Osteocyte (in vitro differentiated cells): ENCODE data around the gene GCLC. TPM values are rescaled to one million over a fixed set of nuclear protein-coding genes. Genes with fewer than 3 reads are reported as not detected.

Experiments
- DNase-seq: peaks from one replicate; pipeline ENCODE4 v3.0.0; 2021; ENCODE audit warnings: mixed read lengths; ENCODE audit not compliant: unreplicated experiment; ENCODE audit errors: extremely low spot score
- H3K27ac Mint-ChIP-seq: one replicate; pipeline ENCODE4 v1.8.0; 2021; ENCODE audit warnings: mild to moderate bottlenecking, mixed read lengths; ENCODE audit not compliant: unreplicated experiment
- H3K27me3 Mint-ChIP-seq: one replicate; pipeline ENCODE4 v1.8.0; 2021; ENCODE audit warnings: mixed read lengths; ENCODE audit not compliant: unreplicated experiment
- H3K36me3 Mint-ChIP-seq: one replicate; pipeline ENCODE4 v1.8.0; 2021; ENCODE audit warnings: mixed read lengths; ENCODE audit not compliant: unreplicated experiment
- H3K4me1 Mint-ChIP-seq: one replicate; pipeline ENCODE4 v1.8.0; 2021; ENCODE audit warnings: mixed read lengths; ENCODE audit not compliant: unreplicated experiment
- H3K4me3 Mint-ChIP-seq: one replicate; pipeline ENCODE4 v1.8.0; 2021; ENCODE audit warnings: mild to moderate bottlenecking, moderate library complexity, mixed read lengths; ENCODE audit not compliant: unreplicated experiment
- H3K9me3 Mint-ChIP-seq: one replicate; pipeline ENCODE4 v1.8.0; 2021; ENCODE audit warnings: mixed read lengths; ENCODE audit not compliant: unreplicated experiment
- total RNA-seq: library from RNA; stranded (reverse); gene quantifications from 2 replicates; pipeline ENCODE4 v1.2.1, GENCODE V29; 2021
- TF ChIP-seq, protein P1 (sequence below): fragments of 200-600 bp; sonication (generic); IDR thresholded peaks from 2 replicates; pipeline ENCODE4 v1.5.0; 2021; ENCODE audit warnings: antibody characterized with exemption, mild to moderate bottlenecking, moderate library complexity

The GCLC gene
- total RNA-seq, 1 donor from 2014 or later, result 43.7 TPM

DNA sequence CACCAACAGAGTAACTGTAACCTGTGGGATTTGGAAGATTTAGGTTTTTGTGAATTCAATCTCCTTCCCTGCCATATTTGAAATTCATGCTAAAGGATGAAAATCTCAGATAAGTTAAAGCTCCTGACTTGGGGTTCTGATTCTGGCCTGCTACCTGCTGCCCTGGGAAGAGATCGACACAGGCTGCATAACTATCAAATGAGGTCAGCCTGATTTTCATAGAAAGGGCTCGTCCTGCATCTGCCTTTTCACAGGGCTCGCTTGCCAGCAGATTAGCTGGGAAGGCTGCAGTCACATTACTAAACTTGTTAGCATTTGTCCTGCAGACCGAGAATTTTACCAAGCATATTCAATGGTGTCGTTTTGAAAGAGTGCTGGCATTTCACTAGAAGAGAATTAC, 14.6 kb downstream of the GCLC start:
- DNase-seq, result no peak
- H3K27me3 Mint-ChIP-seq, result no peaks in the 10 kb centered on the region
- H3K4me3 Mint-ChIP-seq, result no peak overlapping the region
- no peak overlapping the region for H3K27ac Mint-ChIP-seq
- TF ChIP-seq, protein P1, sequence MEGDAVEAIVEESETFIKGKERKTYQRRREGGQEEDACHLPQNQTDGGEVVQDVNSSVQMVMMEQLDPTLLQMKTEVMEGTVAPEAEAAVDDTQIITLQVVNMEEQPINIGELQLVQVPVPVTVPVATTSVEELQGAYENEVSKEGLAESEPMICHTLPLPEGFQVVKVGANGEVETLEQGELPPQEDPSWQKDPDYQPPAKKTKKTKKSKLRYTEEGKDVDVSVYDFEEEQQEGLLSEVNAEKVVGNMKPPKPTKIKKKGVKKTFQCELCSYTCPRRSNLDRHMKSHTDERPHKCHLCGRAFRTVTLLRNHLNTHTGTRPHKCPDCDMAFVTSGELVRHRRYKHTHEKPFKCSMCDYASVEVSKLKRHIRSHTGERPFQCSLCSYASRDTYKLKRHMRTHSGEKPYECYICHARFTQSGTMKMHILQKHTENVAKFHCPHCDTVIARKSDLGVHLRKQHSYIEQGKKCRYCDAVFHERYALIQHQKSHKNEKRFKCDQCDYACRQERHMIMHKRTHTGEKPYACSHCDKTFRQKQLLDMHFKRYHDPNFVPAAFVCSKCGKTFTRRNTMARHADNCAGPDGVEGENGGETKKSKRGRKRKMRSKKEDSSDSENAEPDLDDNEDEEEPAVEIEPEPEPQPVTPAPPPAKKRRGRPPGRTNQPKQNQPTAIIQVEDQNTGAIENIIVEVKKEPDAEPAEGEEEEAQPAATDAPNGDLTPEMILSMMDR, result no peak
- peaks cover 31% of the 10 kb centered on the region for H3K4me1 Mint-ChIP-seq
- no peaks in the 10 kb centered on the region for H3K9me3 Mint-ChIP-seq
- H3K36me3 Mint-ChIP-seq, result peaks cover 2% of the 10 kb centered on the region

DNA sequence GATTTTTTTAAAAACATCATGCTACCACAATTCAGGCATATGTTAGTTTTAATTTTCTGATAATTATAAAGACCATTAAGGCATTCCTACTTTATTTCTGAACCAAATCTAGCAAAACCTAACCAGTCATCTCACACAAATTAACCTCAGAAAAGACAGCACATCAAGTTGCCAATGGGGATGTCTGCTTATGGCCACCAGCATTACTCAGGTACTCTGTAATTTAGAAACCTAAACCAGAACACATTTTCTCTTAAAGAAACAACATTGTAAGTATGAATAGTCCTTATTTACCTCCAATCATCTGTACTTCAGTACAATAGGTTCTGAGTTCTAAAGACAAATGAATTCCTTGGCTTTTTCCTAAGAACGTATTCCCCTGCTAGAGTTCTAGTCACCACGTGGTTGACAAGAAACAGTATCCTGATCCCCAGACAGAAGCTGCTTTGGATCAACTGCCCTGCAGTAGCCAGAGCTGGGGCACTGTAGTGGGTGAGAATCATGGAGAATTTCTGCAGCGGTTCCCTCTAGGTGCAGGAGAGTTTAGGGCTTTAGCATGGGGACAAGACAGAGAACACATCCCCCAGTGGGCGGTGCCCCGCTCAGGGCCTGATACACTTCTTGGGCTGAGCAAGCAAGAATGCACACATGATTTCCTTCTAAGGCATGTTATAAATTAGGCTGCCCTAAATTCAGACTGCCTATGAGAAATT, 15.4 kb downstream of the GCLC start:
- TF ChIP-seq, protein P1, result no peak
- no peaks in the 10 kb centered on the region for H3K27me3 Mint-ChIP-seq
- H3K9me3 Mint-ChIP-seq, result no peaks in the 10 kb centered on the region
- H3K36me3 Mint-ChIP-seq, result peaks cover 2% of the 10 kb centered on the region
- H3K4me3 Mint-ChIP-seq, result no peak overlapping the region
- no peak for DNase-seq
- H3K4me1 Mint-ChIP-seq, result peaks cover 39% of the 10 kb centered on the region
- no peak overlapping the region for H3K27ac Mint-ChIP-seq

DNA sequence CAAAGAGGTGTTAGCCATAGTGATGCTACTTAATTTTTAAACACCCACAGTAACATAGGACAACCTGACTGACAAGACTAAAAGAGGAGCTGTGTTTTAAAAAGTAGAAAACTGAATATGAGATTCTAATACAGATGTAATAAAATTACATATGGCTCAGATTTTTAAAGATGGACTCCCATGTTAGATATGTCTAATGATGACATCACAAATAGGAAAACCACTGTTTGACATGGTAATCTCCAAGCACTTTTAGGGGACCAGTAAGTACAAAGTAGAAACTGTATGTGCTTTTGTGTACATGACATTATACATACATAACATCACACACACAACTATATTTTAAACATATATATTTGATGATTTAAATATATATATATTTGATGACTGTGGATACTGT, 16.8 kb downstream of the GCLC start:
- TF ChIP-seq, protein P1, result no peak
- no peak overlapping the region for H3K4me3 Mint-ChIP-seq
- H3K27ac Mint-ChIP-seq, result no peak overlapping the region
- no peaks in the 10 kb centered on the region for H3K27me3 Mint-ChIP-seq
- peaks cover 53% of the 10 kb centered on the region for H3K4me1 Mint-ChIP-seq
- H3K9me3 Mint-ChIP-seq, result no peaks in the 10 kb centered on the region
- DNase-seq, result no peak
- H3K36me3 Mint-ChIP-seq, result peaks cover 2% of the 10 kb centered on the region

DNA sequence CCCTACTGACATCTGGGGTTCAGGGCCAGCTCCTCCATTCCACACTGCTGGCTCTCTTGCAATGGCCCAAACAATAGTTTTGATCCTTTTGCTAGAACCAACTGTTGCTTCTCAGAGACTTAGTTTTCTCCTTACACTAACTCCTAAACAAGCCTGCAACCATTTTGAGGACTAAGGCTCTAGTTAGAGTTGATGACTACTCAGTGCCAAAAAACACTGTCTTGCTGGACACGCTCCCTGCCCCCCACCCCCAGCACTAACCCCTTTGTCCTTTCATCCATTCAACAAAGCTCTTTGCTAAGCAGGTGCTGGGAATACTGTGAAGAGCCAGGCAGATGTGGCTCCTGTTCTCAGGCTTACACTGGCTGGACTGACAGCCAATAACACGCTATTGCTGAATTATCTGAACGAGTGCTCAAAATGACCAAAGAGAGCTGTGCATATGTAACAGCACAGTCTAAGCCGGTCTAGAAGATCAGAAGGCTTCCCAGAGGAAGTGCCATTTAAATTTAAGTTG, 17.6 kb downstream of the GCLC start:
- Mint-ChIP-seq H3K4me3 (no peak overlapping the region), H3K36me3 (peaks cover 2% of the 10 kb centered on the region), H3K9me3 (no peaks in the 10 kb centered on the region), H3K4me1 (peaks cover 58% of the 10 kb centered on the region), H3K27ac (no peak overlapping the region), H3K27me3 (no peaks in the 10 kb centered on the region)
- TF ChIP-seq, protein P1, result no peak
- no peak for DNase-seq

DNA sequence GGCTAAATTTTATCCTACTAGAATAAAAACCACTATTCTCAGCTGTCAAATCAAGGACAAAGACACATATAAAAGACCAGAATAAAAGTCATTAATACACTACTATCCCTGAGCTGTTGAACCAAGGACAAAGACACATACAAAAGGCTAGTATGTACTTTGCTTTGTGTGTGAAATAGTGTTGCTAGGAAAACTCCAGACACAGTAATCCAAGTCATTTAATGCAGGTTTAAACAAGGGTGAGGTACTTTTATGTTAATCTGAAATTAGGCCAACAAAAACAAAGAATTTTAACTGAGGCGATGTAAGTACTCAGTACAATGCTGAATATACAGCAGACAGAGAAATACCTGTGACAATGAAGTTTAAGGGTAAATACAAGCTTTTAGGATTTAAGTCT, 18.9 kb downstream of the GCLC start:
- Mint-ChIP-seq H3K27ac (no peak overlapping the region), H3K4me1 (peaks cover 52% of the 10 kb centered on the region), H3K27me3 (no peaks in the 10 kb centered on the region), H3K4me3 (no peak overlapping the region), H3K9me3 (no peaks in the 10 kb centered on the region), H3K36me3 (peaks cover 2% of the 10 kb centered on the region)
- DNase-seq, result no peak
- TF ChIP-seq, protein P1, result no peak
